HCT116 (cell line): ENCODE measurements around the gene PRL. TPM values are rescaled to one million over a fixed set of nuclear protein-coding genes. Genes with fewer than 3 reads are reported as not detected.

Experiments used
- ATAC-seq: fragments of 200-7000 bp; cut with Tn5 transposase; 2 replicates; pipeline ENCODE4 v1.9.1; 2020; ENCODE audit warnings: mild to moderate bottlenecking, moderate library complexity
- BruUV-seq: library from RNA; stranded (reverse); fragments of 400-500 nt; replicated peaks from 2 replicates; lab custom pipeline; 2021; lab: Mats Ljungman, UMichigan
- CTCF ChIA-PET: fragments of 300-600 bp; sonication (Branson Sonifier 250); formaldehyde crosslinking; loops from one replicate; lab custom pipeline; 2021; ENCODE audit warnings: antibody characterized with exemption; lab: Charles Lee
- POLR2A ChIA-PET: fragments of 300-600, 350-600 bp; sonication (Branson Sonifier 250); formaldehyde crosslinking; loops from one replicate; lab custom pipeline; 2021; ENCODE audit warnings: antibody characterized with exemption; lab: Charles Lee
- RAD21 ChIA-PET, 2 experiments: fragments of 300-600 bp; sonication (Branson Sonifier 250); formaldehyde crosslinking; loops; one replicate each; lab custom pipeline; 2023; ENCODE audit warnings: low total read pairs in 2 of 2; ENCODE audit not compliant: uncharacterized antibody in 2 of 2, unreplicated experiment in 2 of 2, low non-redundant PET in 1 of 2; lab: Charles Lee
- DNase-seq: peaks from one replicate; pipeline ENCODE4 v3.0.0-alpha.2; 2010; ENCODE audit warnings: low read depth, low spot score
- H2AFZ ChIP-seq: fragments of 200-600 bp; shearing (Covaris generic), sonication (generic); 2 replicates; pipeline ENCODE4 v1.6.1; 2017; ENCODE audit warnings: low read depth, mixed run types, mixed read lengths, antibody characterized with exemption, low read length; ENCODE audit not compliant: poor library complexity, severe bottlenecking
- H3K27ac ChIP-seq: 2 replicates; pipeline ENCODE4 v1.5.1; 2012; ENCODE audit warnings: low read depth, low read length
- H3K27me3 ChIP-seq: fragments of 200-600 bp; sonication (generic); 2 replicates; pipeline ENCODE4 v1.6.1; 2016; ENCODE audit warnings: mixed run types, low read length, mixed read lengths; ENCODE audit not compliant: insufficient read depth
- H3K36me3 ChIP-seq, 2 experiments: fragments of 200-500 bp in 1 of 2; fragments of 200-600 bp in 1 of 2; sonication (Bioruptor generic) in 1 of 2; sonication (generic) in 1 of 2; 2 replicates each; pipeline versions ENCODE4 v1.5.1 to v1.6.1; 2014 to 2016; ENCODE audit warnings: low read length in 2 of 2, inconsistent platforms in 1 of 2, mixed read lengths in 1 of 2, mixed run types in 1 of 2; ENCODE audit not compliant: insufficient read depth in 2 of 2, control insufficient read depth in 1 of 2
- H3K4me1 ChIP-seq, 2 experiments: fragments of 200-600 bp in 1 of 2; sonication (generic) in 1 of 2; 2 replicates each; pipeline versions ENCODE4 v1.5.1 to v1.6.1; 2012 to 2017; ENCODE audit warnings: low read length in 2 of 2, inconsistent platforms in 1 of 2, mild to moderate bottlenecking in 1 of 2, mixed read lengths in 1 of 2, mixed run types in 1 of 2, moderate library complexity in 1 of 2; ENCODE audit not compliant: insufficient read depth in 2 of 2, control insufficient read depth in 1 of 2
- H3K4me2 ChIP-seq: fragments of 200-600 bp; sonication (generic); 2 replicates; pipeline ENCODE4 v1.6.1; 2017; ENCODE audit warnings: mixed run types, low read length, mixed read lengths
- H3K4me3 ChIP-seq, 2 experiments: fragments of 200-600 bp in 1 of 2; sonication (generic) in 1 of 2; replicated peaks in 1 of 2; 2 replicates each; pipeline ENCODE4 v1.5.1; 2011 to 2016; ENCODE audit warnings: low read length in 2 of 2, control low read depth in 1 of 2, low read depth in 1 of 2, mild to moderate bottlenecking in 1 of 2, mixed read lengths in 1 of 2, mixed run types in 1 of 2
- H3K79me2 ChIP-seq: fragments of 200-600 bp; sonication (generic); 2 replicates; pipeline ENCODE4 v1.6.1; 2017; ENCODE audit warnings: mild to moderate bottlenecking, mixed run types, low read length, moderate library complexity, mixed read lengths; ENCODE audit not compliant: insufficient read depth
- H3K9ac ChIP-seq: fragments of 200-600 bp; sonication (generic); 2 replicates; pipeline ENCODE4 v1.6.1; 2016; ENCODE audit warnings: low read length, mixed read lengths
- H3K9me2 ChIP-seq: fragments of 200-600 bp; sonication (generic), shearing (Covaris generic); 2 replicates; pipeline ENCODE4 v1.6.1; 2017; ENCODE audit warnings: mixed run types, mild to moderate bottlenecking, moderate library complexity; ENCODE audit not compliant: insufficient read depth
- H3K9me3 ChIP-seq, 2 experiments: fragments of 200-500 bp in 1 of 2; fragments of 200-600 bp in 1 of 2; sonication (Bioruptor generic) in 1 of 2; sonication (generic) in 1 of 2; 2 replicates each; pipeline ENCODE4 v1.6.1; 2014 to 2017; ENCODE audit warnings: low read length in 2 of 2, mixed read lengths in 2 of 2, inconsistent platforms in 1 of 2, low read depth in 1 of 2, mild to moderate bottlenecking in 1 of 2, mixed run types in 1 of 2, moderate library complexity in 1 of 2; ENCODE audit not compliant: control insufficient read depth in 1 of 2, insufficient read depth in 1 of 2
- H4K20me1 ChIP-seq: fragments of 200-600 bp; sonication (generic), shearing (Covaris generic); 2 replicates; pipeline ENCODE4 v1.6.1; 2017; ENCODE audit warnings: mixed run types, mild to moderate bottlenecking, moderate library complexity; ENCODE audit not compliant: insufficient read depth
- ATF3 ChIP-seq: IDR thresholded peaks from 2 replicates; pipeline ENCODE4 v1.6.1; 2012
- CBX3 ChIP-seq: IDR thresholded peaks from 2 replicates; pipeline ENCODE4 v1.6.1; 2012; ENCODE audit warnings: low read depth
- CEBPB ChIP-seq: IDR thresholded peaks from 2 replicates; pipeline ENCODE4 v1.6.1; 2012; ENCODE audit warnings: low read depth
- EGR1 ChIP-seq: IDR thresholded peaks from 2 replicates; pipeline ENCODE4 v1.6.1; 2012; ENCODE audit warnings: low read depth
- EZH2 ChIP-seq: fragments of 200-600 bp; sonication (generic); IDR thresholded peaks from 2 replicates; pipeline ENCODE4 v1.6.1; 2017; ENCODE audit warnings: antibody characterized with exemption, mixed run types
- FOSL1 ChIP-seq: IDR thresholded peaks from 2 replicates; pipeline ENCODE4 v1.6.1; 2012; ENCODE audit warnings: low read depth
- MAX ChIP-seq: IDR thresholded peaks from 2 replicates; pipeline ENCODE4 v1.6.1; 2012
- POLR2A ChIP-seq: IDR thresholded peaks from 2 replicates; pipeline ENCODE4 v1.7.0; 2011; ENCODE audit warnings: borderline replicate concordance; ENCODE audit not compliant: insufficient read depth, insufficient read length; ENCODE audit errors: extremely low read depth
- RAD21 ChIP-seq: IDR thresholded peaks from 2 replicates; pipeline ENCODE4 v1.6.1; 2012; ENCODE audit warnings: low read depth, mild to moderate bottlenecking
- SP1 ChIP-seq: IDR thresholded peaks from 2 replicates; pipeline ENCODE4 v1.6.1; 2012; ENCODE audit warnings: low read depth
- SRF ChIP-seq: IDR thresholded peaks from 2 replicates; pipeline ENCODE4 v1.6.1; 2012; ENCODE audit warnings: low read depth
- TCF7L2 ChIP-seq: IDR thresholded peaks from 2 replicates; pipeline ENCODE4 v1.7.0; 2011; ENCODE audit warnings: borderline replicate concordance, inconsistent platforms; ENCODE audit not compliant: insufficient read depth, insufficient read length; ENCODE audit errors: extremely low read depth
- YY1 ChIP-seq: IDR thresholded peaks from 2 replicates; pipeline ENCODE4 v1.6.1; 2011; ENCODE audit warnings: low read length, low read depth, moderate library complexity, mild to moderate bottlenecking; ENCODE audit not compliant: insufficient replicate concordance; ENCODE audit errors: extremely low read depth
- ZFX ChIP-seq: fragments of 450-650 bp; IDR thresholded peaks from 2 replicates; pipeline ENCODE4 v1.6.1; 2017
- intact Hi-C: fragments of 100-400 bp; cut with micrococcal nuclease; formaldehyde crosslinking; loops from 2 replicates; pipeline ENCODE4 v1.10.0; 2022
- total RNA-seq: library from RNA; stranded (reverse); gene quantifications from one replicate; pipeline ENCODE4 v1.2.1, GENCODE V29; 2021; ENCODE audit not compliant: unreplicated experiment
- TF ChIP-seq, protein P1 (sequence below): IDR thresholded peaks from 2 replicates; pipeline ENCODE4 v1.6.1; 2012; ENCODE audit warnings: low read depth
- TF ChIP-seq, protein P2 (sequence below), 3 experiments: fragments of 200-600 bp in 1 of 3; sonication (generic) in 1 of 3; IDR thresholded peaks in 2 of 3; conservative IDR thresholded peaks in 1 of 3; 2 replicates each; pipeline ENCODE4 v1.5.1; 2012 to 2017; ENCODE audit warnings: low read depth in 2 of 3, low read length in 2 of 3, antibody characterized with exemption in 1 of 3, borderline replicate concordance in 1 of 3, control low read depth in 1 of 3, mild to moderate bottlenecking in 1 of 3, mixed read lengths in 1 of 3, mixed run types in 1 of 3, moderate library complexity in 1 of 3; ENCODE audit not compliant: insufficient read depth in 1 of 3

Gene PRL
- total RNA-seq, 1 experiment from 2014 or later, result not detected

GRCh38 chr6:22300273-22300998, 3.6 kb upstream of the PRL start:
- no peaks in the 10 kb centered on the region for H3K27me3 ChIP-seq
- no peaks in the 10 kb centered on the region for H3K36me3 ChIP-seq
- no peak overlapping the region for H3K4me2 ChIP-seq
- no TSS peak for BruUV-seq
- H3K27ac ChIP-seq, result no peak overlapping the region
- ChIA-PET RAD21 (no interaction called here), POLR2A (no interaction called here), CTCF (no interaction called here)
- no peaks in the 10 kb centered on the region for H3K9me3 ChIP-seq
- H3K9me2 ChIP-seq, result no peaks in the 10 kb centered on the region
- no peak overlapping the region for H2AFZ ChIP-seq
- H3K79me2 ChIP-seq, result no peaks in the 10 kb centered on the region
- intact Hi-C loops, result no loop called here
- TF ChIP-seq EZH2 (no peak), YY1 (no peak), MAX (no peak), SRF (no peak), EGR1 (no peak), ZFX (no peak), CEBPB (no peak), CBX3 (no peak), POLR2A (no peak), RAD21 (no peak), SP1 (no peak), ATF3 (no peak), TCF7L2 (no peak), FOSL1 (no peak)
- TF ChIP-seq, protein P1, sequence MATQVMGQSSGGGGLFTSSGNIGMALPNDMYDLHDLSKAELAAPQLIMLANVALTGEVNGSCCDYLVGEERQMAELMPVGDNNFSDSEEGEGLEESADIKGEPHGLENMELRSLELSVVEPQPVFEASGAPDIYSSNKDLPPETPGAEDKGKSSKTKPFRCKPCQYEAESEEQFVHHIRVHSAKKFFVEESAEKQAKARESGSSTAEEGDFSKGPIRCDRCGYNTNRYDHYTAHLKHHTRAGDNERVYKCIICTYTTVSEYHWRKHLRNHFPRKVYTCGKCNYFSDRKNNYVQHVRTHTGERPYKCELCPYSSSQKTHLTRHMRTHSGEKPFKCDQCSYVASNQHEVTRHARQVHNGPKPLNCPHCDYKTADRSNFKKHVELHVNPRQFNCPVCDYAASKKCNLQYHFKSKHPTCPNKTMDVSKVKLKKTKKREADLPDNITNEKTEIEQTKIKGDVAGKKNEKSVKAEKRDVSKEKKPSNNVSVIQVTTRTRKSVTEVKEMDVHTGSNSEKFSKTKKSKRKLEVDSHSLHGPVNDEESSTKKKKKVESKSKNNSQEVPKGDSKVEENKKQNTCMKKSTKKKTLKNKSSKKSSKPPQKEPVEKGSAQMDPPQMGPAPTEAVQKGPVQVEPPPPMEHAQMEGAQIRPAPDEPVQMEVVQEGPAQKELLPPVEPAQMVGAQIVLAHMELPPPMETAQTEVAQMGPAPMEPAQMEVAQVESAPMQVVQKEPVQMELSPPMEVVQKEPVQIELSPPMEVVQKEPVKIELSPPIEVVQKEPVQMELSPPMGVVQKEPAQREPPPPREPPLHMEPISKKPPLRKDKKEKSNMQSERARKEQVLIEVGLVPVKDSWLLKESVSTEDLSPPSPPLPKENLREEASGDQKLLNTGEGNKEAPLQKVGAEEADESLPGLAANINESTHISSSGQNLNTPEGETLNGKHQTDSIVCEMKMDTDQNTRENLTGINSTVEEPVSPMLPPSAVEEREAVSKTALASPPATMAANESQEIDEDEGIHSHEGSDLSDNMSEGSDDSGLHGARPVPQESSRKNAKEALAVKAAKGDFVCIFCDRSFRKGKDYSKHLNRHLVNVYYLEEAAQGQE, result no peak
- TF ChIP-seq, protein P2, sequence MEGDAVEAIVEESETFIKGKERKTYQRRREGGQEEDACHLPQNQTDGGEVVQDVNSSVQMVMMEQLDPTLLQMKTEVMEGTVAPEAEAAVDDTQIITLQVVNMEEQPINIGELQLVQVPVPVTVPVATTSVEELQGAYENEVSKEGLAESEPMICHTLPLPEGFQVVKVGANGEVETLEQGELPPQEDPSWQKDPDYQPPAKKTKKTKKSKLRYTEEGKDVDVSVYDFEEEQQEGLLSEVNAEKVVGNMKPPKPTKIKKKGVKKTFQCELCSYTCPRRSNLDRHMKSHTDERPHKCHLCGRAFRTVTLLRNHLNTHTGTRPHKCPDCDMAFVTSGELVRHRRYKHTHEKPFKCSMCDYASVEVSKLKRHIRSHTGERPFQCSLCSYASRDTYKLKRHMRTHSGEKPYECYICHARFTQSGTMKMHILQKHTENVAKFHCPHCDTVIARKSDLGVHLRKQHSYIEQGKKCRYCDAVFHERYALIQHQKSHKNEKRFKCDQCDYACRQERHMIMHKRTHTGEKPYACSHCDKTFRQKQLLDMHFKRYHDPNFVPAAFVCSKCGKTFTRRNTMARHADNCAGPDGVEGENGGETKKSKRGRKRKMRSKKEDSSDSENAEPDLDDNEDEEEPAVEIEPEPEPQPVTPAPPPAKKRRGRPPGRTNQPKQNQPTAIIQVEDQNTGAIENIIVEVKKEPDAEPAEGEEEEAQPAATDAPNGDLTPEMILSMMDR (IDR thresholded peaks at IDR 0.05 in 2 of 3, conservative IDR thresholded peaks at IDR 0.05 in 1 of 3; ENCODE audit: borderline replicate concordance in 1 of 3, insufficient read depth in 1 of 3, low read depth in 2 of 3, low read length in 2 of 3), result no peak
- ATAC-seq (no peak), DNase-seq (no peak)
- no peaks in the 10 kb centered on the region for H4K20me1 ChIP-seq
- no peak overlapping the region for H3K9ac ChIP-seq
- H3K4me1 ChIP-seq, result no peaks in the 10 kb centered on the region
- no peak overlapping the region for H3K4me3 ChIP-seq
